ENCODE measurements around the gene AMPD3. TPM values are rescaled to one million over a fixed set of nuclear protein-coding genes. Genes with fewer than 3 reads are reported as not detected.

Gene AMPD3
- total and polyA plus RNA-seq, 7 donors, result 23.5 to 120 (median 67.7) TPM

DNA sequence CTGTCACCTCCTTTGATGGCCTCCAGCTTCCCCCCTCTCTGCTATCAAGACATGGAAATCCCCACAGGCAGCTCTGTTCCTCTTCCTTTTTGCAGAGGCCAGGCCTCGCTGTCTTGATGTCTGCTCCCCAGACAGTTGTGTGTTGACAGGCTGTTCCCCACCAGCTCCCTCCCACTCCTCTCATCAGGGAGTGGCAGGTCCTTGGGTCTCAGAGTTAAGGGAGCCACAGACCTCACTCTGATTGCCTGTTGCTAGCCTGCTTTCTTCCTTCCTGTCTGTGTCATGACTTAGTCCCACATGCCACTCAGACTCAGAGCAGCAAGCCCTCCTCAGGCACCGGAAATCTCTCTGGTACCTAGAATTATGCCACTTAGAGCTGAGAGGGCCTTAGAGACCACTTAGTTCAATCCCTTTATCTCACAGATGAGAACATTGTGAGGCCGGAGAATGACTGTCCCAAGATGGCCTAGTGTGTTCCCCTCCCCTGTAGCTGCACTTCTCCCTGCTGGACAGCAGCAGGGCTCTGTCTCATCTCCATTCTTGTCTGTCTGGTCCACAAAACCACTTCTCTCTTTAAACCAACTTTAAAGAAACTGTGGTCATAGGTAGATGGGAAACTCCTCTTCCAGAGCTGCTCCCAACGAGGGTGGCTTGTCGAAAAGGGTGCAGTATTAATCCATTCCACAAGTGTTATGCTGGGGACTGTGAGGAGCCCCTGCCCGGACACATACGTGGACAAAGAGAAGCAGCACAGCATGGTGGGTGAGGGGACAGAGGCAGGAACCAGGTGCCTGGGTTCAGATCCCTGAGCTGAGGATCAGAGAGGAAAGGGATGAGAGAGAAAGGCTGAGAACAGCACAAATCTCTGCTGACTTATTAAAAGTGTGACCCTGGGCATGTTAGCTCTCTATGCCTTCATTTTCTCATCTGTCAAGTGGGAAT is 4.2 kb downstream of the AMPD3 start:
- Histone ChIP-seq H3K36me3 (ENCODE audit: insufficient read depth in 1 of 2, low read depth in 1 of 2) (peaks cover 5 to 68% of the 10 kb centered on the region in 2 donors), H3K9me3 (no peaks in the 10 kb centered on the region), H3K27me3 (ENCODE audit: insufficient read depth in 3 of 3, low read length in 2 of 3) (no peaks in the 10 kb centered on the region), H3K4me1 (peaks cover 25% of the 10 kb centered on the region), H3K27ac (no peak overlapping the region), H3K4me3 (peak overlapping the region; percentile 75)
- TF ChIP-seq, protein P1, sequence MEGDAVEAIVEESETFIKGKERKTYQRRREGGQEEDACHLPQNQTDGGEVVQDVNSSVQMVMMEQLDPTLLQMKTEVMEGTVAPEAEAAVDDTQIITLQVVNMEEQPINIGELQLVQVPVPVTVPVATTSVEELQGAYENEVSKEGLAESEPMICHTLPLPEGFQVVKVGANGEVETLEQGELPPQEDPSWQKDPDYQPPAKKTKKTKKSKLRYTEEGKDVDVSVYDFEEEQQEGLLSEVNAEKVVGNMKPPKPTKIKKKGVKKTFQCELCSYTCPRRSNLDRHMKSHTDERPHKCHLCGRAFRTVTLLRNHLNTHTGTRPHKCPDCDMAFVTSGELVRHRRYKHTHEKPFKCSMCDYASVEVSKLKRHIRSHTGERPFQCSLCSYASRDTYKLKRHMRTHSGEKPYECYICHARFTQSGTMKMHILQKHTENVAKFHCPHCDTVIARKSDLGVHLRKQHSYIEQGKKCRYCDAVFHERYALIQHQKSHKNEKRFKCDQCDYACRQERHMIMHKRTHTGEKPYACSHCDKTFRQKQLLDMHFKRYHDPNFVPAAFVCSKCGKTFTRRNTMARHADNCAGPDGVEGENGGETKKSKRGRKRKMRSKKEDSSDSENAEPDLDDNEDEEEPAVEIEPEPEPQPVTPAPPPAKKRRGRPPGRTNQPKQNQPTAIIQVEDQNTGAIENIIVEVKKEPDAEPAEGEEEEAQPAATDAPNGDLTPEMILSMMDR (IDR thresholded peaks at IDR 0.05), result no peak
- intact Hi-C loops (cut with DNase I), result loop anchor here in 1 of 2 donors (10.0 kb wide), 1 partner anchor 56 kb away; no protein-coding TSS in a partner anchor
- 80 to 89% (median 88%) methylated on average over 7 of the region's 7 CpGs for WGBS, 3 donors
- ATAC-seq (no peak), DNase-seq (no peak)

DNA sequence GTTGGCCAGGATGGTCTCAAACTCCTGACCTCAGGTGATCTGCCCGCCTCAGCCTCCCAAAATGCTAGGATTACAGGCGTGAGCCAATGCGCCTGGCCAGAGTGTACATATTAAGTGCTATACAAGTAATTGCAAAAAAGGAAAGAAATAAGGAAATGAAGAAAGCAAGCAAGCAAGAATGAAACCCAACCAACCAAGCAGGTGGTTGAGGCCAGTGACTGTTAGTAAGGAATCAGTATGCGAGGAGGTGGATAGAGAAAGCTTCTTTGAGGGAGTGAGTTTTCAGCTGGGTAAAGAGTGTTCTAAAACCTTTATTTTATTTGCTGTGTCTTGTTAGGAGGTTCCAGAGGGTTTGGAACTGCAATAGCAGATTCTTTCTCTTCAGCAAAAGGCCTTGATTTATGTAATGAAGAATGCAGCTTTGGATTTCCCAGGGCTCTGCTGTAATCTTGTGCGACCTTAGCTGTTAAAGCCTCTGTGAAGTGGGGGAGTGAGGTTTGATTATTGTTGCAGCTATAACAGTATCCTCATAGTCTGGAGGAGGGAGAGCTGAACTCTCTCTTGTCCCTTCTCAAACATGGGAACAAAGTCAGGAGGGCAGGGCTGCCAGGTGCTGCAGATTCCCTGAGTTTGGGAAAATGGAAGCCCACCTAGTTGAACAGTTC is 5.7 kb downstream of the AMPD3 start:
- TF ChIP-seq, protein P1 (IDR thresholded peaks at IDR 0.05), result no peak
- ATAC-seq, result no peak
- peaks cover 22% of the 10 kb centered on the region for H3K4me1 ChIP-seq
- H3K4me3 ChIP-seq, result no peak overlapping the region
- peaks cover 5 to 82% of the 10 kb centered on the region in 2 donors for H3K36me3 ChIP-seq (ENCODE audit: insufficient read depth in 1 of 2, low read depth in 1 of 2)
- 92 to 96% (median 95%) methylated on average over 5 of the region's 5 CpGs for WGBS, 3 donors
- intact Hi-C loops (cut with DNase I), result no loop called here
- H3K9me3 ChIP-seq, result no peaks in the 10 kb centered on the region
- H3K27ac ChIP-seq, result no peak overlapping the region
- no peak for DNase-seq
- H3K27me3 ChIP-seq (ENCODE audit: insufficient read depth in 3 of 3, low read length in 2 of 3), result no peaks in the 10 kb centered on the region

- 93 to 96% (median 95%) methylated on average over 9 of the region's 9 CpGs for WGBS, 3 donors
Observed at GRCh38 chr11:10461276-10461790, 6.3 kb downstream of the AMPD3 start.

DNA sequence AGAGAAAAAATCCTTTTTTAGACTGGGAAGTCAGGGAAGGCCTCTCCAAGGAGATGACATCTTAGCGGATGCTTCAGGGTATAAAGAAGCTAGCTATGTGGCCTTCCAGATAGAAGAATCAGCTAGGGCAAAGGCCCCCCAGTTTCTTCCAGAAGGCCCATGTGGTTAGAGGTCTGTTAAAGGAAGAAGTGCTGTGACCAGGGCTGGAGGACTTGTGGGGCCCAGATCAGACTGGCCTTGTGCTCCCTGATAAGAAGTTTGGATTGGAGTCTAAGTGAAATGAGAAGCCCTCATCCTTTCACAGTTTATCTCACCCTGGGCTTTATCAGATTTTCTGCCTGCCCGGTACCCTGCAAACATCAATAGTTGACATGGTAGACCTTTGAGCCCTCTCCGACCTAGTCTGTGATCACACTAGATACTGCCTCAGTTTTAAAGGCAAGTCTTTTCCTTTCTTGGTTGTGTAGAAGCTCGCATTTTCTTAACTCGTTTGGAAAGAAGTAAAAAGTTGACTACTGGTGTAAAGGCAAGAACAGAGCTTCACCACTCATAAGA is 7.8 kb downstream of the AMPD3 start:
- H3K4me3 ChIP-seq, result no peak overlapping the region
- TF ChIP-seq, protein P1 (IDR thresholded peaks at IDR 0.05), result no peak
- ATAC-seq, result no peak
- peaks cover 5 to 96% of the 10 kb centered on the region in 2 donors for H3K36me3 ChIP-seq (ENCODE audit: insufficient read depth in 1 of 2, low read depth in 1 of 2)
- no peak for DNase-seq
- no peaks in the 10 kb centered on the region for H3K9me3 ChIP-seq
- no peak overlapping the region for H3K27ac ChIP-seq
- 92 to 95% (median 94%) methylated on average over 5 of the region's 5 CpGs for WGBS, 3 donors
- H3K27me3 ChIP-seq (ENCODE audit: insufficient read depth in 3 of 3, low read length in 2 of 3), result no peaks in the 10 kb centered on the region
- H3K4me1 ChIP-seq, result peaks cover 17% of the 10 kb centered on the region
- intact Hi-C loops (cut with DNase I), result no loop called here

More at GRCh38 chr11:10461276-10461790, 6.3 kb downstream of the AMPD3 start:
- no peak overlapping the region for H3K27ac ChIP-seq
- no peak for ATAC-seq
- intact Hi-C loops (cut with DNase I), result no loop called here
- TF ChIP-seq, protein P1 (IDR thresholded peaks at IDR 0.05), result no peak
- H3K4me3 ChIP-seq, result no peak overlapping the region
- peaks cover 22% of the 10 kb centered on the region for H3K4me1 ChIP-seq
- H3K27me3 ChIP-seq (ENCODE audit: insufficient read depth in 3 of 3, low read length in 2 of 3), result no peaks in the 10 kb centered on the region
- no peak for DNase-seq
- peaks cover 5 to 88% of the 10 kb centered on the region in 2 donors for H3K36me3 ChIP-seq (ENCODE audit: insufficient read depth in 1 of 2, low read depth in 1 of 2)
- H3K9me3 ChIP-seq, result no peaks in the 10 kb centered on the region
